Stimulated activated naive CD4-positive, alpha-beta T cell treated with Interleukin-2 at 50 U/mL for 16 hours (primary cell): ENCODE data around the gene SLC19A3.
"Not testable (repeated sequence)": the region's sequence is repeated elsewhere in the genome, so short reads cannot be mapped to it uniquely, and the experiment has no call there.

Experiments used
- DNase-seq: peaks from one replicate; lab custom pipeline; 2025; lab: John Stamatoyannopoulos, UW

SLC19A3 gene

DNA sequence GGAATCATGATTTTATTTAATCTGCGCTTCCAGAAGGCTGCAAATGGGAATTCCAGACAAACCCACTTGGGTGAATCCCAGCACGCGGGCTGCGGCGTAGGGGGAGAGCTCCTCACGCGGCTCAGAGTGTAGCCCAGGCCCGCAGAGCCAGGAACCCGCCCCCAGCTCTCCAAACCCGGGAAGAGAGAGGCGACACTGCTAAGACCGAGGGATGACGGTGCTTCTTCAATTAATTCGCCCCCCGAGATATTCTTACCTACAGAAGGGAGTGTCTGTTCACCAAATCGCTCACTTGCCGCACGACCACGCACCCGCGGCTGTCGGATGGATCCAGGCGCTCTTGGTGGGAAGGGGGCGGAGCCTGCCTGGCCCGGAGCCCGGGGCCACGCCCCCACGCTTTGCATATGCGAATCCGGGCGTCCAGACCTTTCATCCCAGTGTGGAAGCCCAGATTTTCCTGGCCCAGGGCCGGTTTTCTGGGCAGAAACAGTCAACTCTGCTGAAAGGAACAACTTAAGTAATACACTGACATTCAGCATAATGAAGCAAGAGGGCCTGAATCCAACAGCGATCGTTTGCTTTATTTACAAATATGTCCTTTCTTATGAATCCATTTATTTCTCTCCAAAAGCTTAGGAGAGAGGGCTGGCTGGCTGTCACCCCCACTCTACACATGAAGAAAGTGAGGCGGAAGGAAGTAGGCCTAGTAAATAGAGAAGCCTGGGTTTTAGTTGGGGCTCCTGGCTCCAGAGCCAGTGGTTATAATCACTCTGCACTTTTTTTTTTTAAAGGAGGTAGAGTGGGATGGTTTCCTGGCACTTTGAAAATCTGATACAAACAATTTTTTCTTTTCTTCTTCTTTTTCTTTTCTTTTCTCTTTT is at the start of gene SLC19A3:
Gene SLC19A3, minus strand, starts transcription at position 342 of the 881 bp plus-strand sequence. CDS start 15,710 bp downstream, outside the sequence.
- DNase-seq = no peak

- DNase-seq = peak; percentile 32
Observed at GRCh38 chr2:227766373-227766883, 48.6 kb upstream of the SLC19A3 start.

- no peak for DNase-seq
Observed at GRCh38 chr2:227765788-227766372, 48.1 kb upstream of the SLC19A3 start.

- no peak for DNase-seq
Observed at GRCh38 chr2:227761740-227762476, 44.1 kb upstream of the SLC19A3 start.

GRCh38 chr2:227759411-227760118 is 41.7 kb upstream of the SLC19A3 start:
- no peak for DNase-seq

- DNase-seq = not testable (repeated sequence)
Observed at GRCh38 chr2:227756261-227756660, 38.4 kb upstream of the SLC19A3 start.

- no peak for DNase-seq
Observed at GRCh38 chr2:227748079-227748478, 30.3 kb upstream of the SLC19A3 start.

GRCh38 chr2:227745594-227745993 is 27.8 kb upstream of the SLC19A3 start, which contains the start of gene SCYGR8:
SCYGR8 (plus strand) TSS chr2:227745894; CDS start chr2:227745894, 0 bp downstream.
- no peak for DNase-seq

DNA sequence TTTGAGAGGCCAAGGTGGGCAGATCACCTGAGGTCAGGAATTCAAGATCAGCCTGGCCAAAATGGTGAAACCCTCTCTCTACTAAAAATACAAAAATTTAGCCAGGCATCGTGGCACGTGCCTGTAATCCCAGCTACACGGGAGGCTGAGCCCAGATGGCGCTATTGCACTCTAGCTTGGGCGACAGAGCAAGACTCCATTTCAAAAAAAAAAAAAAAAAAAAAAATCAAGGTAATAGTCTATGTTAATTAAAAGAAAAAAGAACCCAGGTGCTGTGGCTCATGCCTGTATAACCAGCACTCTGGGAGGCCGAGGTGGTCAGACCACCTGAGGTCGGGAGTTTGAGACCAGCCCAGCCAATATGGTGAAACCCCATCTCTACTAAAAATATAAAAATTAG is 22.9 kb upstream of the SLC19A3 start:
- DNase-seq = not testable (repeated sequence)

DNA sequence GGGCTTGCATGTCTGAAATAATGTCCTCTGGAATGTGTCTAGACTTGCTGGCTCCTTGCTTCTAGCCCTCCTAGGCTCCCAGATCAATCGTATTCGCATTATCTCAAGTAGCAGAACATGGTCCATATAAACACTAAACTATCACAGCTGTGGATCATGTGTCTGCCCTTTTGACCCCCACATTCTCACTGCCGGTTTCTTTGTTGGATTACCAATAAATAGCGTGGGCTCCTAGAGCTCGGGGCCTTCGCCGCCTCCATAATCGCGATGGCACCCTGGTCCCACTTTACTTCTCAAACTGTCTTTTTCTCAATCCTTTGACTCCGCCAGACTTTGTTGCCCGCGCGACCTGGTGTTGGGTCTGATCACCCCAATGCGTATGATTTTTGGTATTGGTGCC is 21.5 kb upstream of the SLC19A3 start:
- no peak for DNase-seq

DNA sequence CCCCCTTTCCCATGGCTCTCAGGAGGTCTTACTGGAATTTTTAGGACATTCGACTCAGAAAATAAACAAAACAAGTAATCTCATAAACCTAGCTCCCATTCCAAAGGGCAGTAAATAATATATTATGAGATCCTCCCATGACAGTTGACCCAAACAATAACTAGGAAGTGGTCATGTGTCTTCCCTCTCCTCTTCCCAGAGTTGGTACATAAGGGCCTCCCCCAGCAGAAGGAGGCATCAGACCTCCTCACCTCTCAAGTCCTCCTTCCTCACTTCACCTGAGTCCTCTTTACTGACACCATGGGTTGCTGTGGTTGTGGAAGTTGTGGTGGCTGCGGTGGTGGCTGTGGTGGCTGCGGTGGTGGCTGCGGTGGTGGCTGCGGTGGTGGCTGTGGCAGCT is 10.2 kb upstream of the SLC19A3 start, which contains the start of gene SCYGR7:
Gene SCYGR7, plus strand, starts transcription at position 301 of the 400 bp plus-strand sequence. Its CDS starts 0 bp downstream, at position 301.
- DNase-seq = no peak

DNA sequence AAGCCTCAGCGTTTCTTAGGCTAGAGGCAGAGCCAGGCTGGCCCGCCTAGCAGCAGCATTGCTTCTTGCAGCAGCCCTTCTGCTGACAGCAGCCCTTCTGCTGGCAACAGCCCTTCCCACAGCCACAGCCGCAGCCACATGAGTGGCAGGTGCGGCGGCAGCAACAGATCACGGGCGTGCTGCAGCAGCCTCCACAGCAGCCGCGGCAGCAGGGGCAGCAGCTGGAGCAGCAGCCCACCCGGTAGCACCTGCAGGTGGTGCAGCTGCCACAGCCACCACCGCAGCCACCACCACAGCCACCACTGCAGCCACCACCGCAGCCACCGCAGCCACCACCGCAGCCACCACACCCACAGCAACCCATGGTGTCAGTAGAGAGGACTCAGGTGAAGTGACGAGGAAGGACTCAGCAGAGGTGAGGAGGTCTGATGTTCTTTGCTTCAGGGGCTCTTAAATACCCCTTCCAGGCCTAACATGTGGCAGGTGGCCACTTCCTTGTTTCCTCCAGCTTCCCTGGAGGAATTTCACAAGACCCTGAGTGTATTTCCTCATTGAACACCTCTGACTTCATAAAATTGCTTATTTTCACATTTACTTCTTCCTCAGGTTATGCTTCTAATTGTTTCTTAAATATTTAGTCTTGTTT is 6.7 kb upstream of the SLC19A3 start, which contains the start of gene SCYGR6:
Gene SCYGR6, minus strand, starts transcription at position 364 of the 646 bp plus-strand sequence. Its CDS starts 0 bp downstream, at position 364.
- DNase-seq = no peak

GRCh38 chr2:227722821-227723220 is 5.0 kb upstream of the SLC19A3 start:
- DNase-seq = not testable (repeated sequence)

DNA sequence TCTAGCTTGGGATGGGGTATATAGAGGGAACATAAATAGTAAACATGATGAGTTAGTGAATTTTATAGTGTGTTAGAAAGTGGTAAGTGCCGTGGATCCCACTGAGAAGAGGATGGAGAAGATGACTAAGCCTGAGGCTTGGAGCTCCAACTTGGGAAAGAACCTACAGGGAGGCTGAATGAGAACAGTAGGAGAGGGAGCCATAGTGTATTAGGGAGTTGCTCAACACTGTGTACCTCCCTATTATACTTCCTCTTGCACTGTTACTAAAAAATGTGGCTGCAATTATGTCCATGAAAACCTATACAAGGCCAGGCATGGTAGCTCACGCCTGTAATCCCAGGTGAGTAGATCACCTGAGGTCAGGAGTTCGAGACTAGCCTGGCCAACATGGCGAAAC is 2.9 kb upstream of the SLC19A3 start:
- DNase-seq = no peak

- no peak for DNase-seq
Observed at GRCh38 chr2:227719641-227720040, 1.8 kb upstream of the SLC19A3 start.

DNA sequence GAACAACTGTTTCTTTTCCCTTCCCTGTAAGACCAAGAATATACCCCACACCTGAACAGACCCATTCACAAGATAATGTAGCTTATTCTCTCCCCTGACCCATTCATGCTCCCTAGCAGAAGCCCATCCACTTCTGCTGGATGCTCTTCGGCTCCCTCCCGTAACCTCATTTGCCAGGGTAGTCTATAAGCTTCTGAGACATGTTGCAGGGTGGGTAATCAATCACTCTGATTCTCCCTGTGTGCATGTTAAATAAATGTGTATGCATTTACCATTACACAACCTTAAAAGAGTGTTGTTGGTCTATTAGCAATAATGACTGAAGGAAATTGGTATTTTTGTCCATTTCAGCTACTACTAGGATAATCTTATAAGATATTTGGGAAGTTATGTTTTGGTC is 1.3 kb downstream of the SLC19A3 start:
- DNase-seq = no peak

GRCh38 chr2:227713291-227713690 is 4.5 kb downstream of the SLC19A3 start:
- no peak for DNase-seq

DNA sequence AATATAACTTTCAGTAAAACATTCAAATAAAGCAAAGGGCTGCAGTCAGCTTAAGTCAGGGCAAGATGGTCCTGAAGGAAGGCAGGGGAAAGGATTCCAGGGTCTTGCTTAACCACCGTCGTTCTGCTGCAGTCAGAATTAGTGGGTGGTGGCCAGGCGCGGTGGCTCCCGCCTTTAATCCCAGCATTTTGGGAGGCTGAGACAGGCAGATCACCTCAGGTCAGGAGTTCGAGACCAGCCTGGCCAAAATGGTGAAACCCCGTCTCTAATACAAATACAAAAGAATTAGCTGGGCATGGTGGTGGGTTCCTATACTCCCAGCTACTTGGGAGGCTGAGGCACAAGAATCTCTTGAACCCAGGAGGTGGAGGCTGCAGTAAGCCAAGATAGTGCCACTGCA is 6.8 kb downstream of the SLC19A3 start:
- no peak for DNase-seq

DNA sequence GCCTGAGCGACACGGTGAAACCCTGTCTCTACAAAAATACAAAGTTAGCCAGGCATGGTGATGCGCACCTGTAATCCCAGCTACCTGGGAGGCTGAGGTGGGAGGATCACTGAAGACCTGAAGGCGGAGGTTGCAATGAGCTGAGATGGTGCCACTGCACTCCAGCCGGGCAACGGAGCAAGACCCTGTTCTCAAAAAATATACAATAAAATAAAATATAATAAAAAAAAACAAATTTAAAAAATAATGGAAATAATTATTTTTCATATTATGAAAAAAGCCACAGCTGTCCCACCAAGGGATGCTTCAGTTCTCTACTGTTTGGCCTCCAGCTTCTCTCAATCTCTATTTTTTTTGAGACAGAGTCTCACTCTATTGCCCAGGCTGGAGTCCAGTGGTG is 10.4 kb downstream of the SLC19A3 start:
- DNase-seq = no peak

- no peak for DNase-seq
Observed at GRCh38 chr2:227706859-227707258, 11.0 kb downstream of the SLC19A3 start.

- no peak for DNase-seq
Observed at GRCh38 chr2:227703961-227704360, 13.9 kb downstream of the SLC19A3 start.
